Astrocyte of the spinal cord (primary cell): ENCODE data around the gene WDR64.
"Not testable (repeated sequence)": the region's sequence is repeated elsewhere in the genome, so short reads cannot be mapped to it uniquely, and the experiment has no call there.

Source experiments
- DNase-seq: peaks from one replicate; pipeline ENCODE4 v3.0.0; 2011; ENCODE audit warnings: low read depth, low spot score
- H3K4me3 ChIP-seq: 2 replicates; pipeline ENCODE4 v1.5.1; 2011; ENCODE audit warnings: low read depth, mild to moderate bottlenecking, low read length, moderate library complexity
- CTCF ChIP-seq: IDR thresholded peaks from 2 replicates; pipeline ENCODE4 v1.5.1; 2012; ENCODE audit warnings: low read depth, mild to moderate bottlenecking, low read length, inconsistent platforms
- in situ Hi-C: cut with HindIII; loops from 2 replicates; pipeline ENCODE4 v1.10.0; 2017; ENCODE audit warnings: low sequenced_read_pairs

The WDR64 gene

GRCh38 chr1:241724741-241725356, 72.8 kb downstream of the WDR64 start:
- no peak for DNase-seq
- no peak overlapping the region for H3K4me3 ChIP-seq
- in situ Hi-C loops, result no loop called here
- no peak for TF ChIP-seq CTCF

GRCh38 chr1:241730031-241730430, 78.0 kb downstream of the WDR64 start:
- in situ Hi-C loops, result no loop called here
- H3K4me3 ChIP-seq, result no peak overlapping the region
- no peak for DNase-seq
- TF ChIP-seq CTCF, result no peak

- in situ Hi-C loops, result no loop called here
- no peak for TF ChIP-seq CTCF
- no peak for DNase-seq
- no peak overlapping the region for H3K4me3 ChIP-seq
These were observed 81.8 kb downstream of the WDR64 start for GRCh38 chr1:241733899-241734298.

GRCh38 chr1:241734533-241734932, 82.5 kb downstream of the WDR64 start:
- in situ Hi-C loops, result no loop called here

GRCh38 chr1:241735493-241735926, 83.4 kb downstream of the WDR64 start:
- H3K4me3 ChIP-seq, DNase-seq, in situ Hi-C loops: not testable (repeated sequence)

More at GRCh38 chr1:241734533-241734932, 82.5 kb downstream of the WDR64 start:
- no peak overlapping the region for H3K4me3 ChIP-seq
- no peak for TF ChIP-seq CTCF
- DNase-seq, result no peak

- no peak for TF ChIP-seq CTCF
- in situ Hi-C loops, result no loop called here
- DNase-seq, result no peak
- no peak overlapping the region for H3K4me3 ChIP-seq
These were observed 84.3 kb downstream of the WDR64 start for GRCh38 chr1:241736387-241736786.

- no peak overlapping the region for H3K4me3 ChIP-seq
- in situ Hi-C loops, result no loop called here
- no peak for DNase-seq
- no peak for TF ChIP-seq CTCF
These were observed 86.4 kb downstream of the WDR64 start for GRCh38 chr1:241738284-241739078.
